Testis (tissue), 2 donors: ENCODE results near the gene IRF5.

Source experiments
- CTCF ChIP-seq, 3 experiments: fragments of 450-650 bp in 2 of 3; fragments of 200-600 bp in 1 of 3; sonication (generic) in 1 of 3; IDR thresholded peaks; one replicate each; pipeline ENCODE4 v1.5.1; 2016 to 2019; ENCODE audit warnings: antibody characterized with exemption in 3 of 3, mild to moderate bottlenecking in 2 of 3, moderate library complexity in 1 of 3
- POLR2A ChIP-seq: fragments of 450-650 bp; IDR thresholded peaks from one replicate; pipeline ENCODE4 v1.6.1; 2017; ENCODE audit warnings: antibody characterized with exemption, mild to moderate bottlenecking, moderate library complexity

DNA sequence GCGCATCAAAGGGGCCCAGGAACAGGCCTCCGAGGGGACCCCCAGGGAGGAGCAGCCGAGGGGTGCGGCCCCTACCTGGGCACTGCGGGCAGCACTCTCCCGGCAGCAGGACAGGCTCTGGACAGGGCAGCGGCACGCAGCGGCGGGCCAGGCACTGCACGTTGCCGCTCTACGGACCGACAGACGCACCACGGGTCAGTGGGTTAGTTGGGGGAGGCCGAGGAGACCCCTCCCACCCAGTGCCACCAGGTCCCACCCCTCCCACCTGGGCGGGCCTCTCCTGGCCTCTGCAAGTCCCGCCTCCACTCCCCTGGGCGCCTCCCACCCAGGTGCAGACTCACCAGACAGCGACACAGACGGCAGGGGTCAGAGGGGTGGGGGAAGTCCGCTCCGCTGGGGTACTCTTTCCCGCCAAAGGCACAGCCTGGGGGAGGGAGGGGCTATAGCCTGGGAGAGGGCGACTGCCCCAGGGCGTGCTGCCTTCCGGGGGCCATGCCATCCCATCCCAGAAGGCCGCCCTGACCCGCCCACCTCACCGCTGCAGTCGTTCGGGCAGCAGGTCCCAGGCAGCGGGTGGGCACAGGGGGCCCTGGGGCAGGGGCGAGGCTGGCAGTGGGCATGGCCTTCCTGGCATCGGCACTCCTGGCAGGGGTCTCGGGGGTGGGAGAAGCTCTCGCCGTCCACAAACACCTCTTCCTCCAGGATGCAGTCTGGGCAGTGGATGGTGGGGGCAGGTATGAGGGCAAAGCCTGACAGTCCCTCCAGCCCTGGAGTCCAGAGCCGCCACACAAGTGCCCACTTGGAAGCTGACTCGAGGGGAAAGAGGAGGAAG is 46.4 kb upstream of the IRF5 start:
- TF ChIP-seq CTCF (IDR thresholded peaks at IDR 0.05) = no peak
- no peak for TF ChIP-seq POLR2A
